ENCODE results near the gene MGLL. TPM values are rescaled to one million over a fixed set of nuclear protein-coding genes. Genes with fewer than 3 reads are reported as not detected.

MGLL gene
- total and polyA plus RNA-seq, 8 donors = 10.5 to 118 (median 37.9) TPM

DNA sequence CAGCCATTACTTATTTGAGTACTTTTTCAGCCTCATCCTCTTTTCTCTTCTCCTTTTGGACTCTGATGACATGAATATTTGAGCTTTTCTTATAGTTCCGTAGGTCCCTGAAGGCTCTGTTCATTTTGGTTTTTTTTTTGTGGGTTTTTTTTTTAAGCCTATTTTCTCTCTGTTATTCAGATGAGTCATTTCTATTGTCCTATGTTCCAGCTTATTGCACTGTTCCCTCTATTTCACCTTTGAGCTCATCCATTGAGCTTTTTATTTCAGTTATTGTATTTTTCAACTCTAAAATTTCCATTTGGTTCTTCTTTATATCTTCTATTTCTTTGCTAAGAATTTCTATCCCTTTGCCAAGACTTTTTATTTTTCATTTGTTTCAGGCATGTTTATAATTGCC is 7.2 kb upstream of the MGLL start:
- Histone ChIP-seq H3K36me3 (no peaks in the 10 kb centered on the region), H3K9me3 (peaks cover 8 to 28% (median 12%) of the 10 kb centered on the region in 4 donors), H3K4me1 (peaks cover 0 to 8% (median 0%) of the 10 kb centered on the region in 4 donors), H3K27ac (no peak overlapping the region), H3K4me3 (no peak overlapping the region), H3K27me3 (no peaks in the 10 kb centered on the region)
- DNase-seq = no peak
- TF ChIP-seq POLR2AphosphoS5 (IDR thresholded peaks at IDR 0.05) (no peak), POLR2A (IDR thresholded peaks at IDR 0.05) (no peak), EP300 (IDR thresholded peaks at IDR 0.05) (no peak)
- TF ChIP-seq, protein P1, sequence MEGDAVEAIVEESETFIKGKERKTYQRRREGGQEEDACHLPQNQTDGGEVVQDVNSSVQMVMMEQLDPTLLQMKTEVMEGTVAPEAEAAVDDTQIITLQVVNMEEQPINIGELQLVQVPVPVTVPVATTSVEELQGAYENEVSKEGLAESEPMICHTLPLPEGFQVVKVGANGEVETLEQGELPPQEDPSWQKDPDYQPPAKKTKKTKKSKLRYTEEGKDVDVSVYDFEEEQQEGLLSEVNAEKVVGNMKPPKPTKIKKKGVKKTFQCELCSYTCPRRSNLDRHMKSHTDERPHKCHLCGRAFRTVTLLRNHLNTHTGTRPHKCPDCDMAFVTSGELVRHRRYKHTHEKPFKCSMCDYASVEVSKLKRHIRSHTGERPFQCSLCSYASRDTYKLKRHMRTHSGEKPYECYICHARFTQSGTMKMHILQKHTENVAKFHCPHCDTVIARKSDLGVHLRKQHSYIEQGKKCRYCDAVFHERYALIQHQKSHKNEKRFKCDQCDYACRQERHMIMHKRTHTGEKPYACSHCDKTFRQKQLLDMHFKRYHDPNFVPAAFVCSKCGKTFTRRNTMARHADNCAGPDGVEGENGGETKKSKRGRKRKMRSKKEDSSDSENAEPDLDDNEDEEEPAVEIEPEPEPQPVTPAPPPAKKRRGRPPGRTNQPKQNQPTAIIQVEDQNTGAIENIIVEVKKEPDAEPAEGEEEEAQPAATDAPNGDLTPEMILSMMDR (IDR thresholded peaks at IDR 0.05) = no peak
- intact Hi-C loops (cut with DNase I; ENCODE audit: low total_unique reads) = loop anchor here (10.0 kb wide), 1 partner anchor 135 kb away; no protein-coding TSS in a partner anchor
- 0 to 83% (median 42%) methylated on average over 1 of the region's 1 CpG for WGBS, 5 donors

- Histone ChIP-seq H3K27me3 (peaks cover 0 to 1% (median 0%) of the 10 kb centered on the region in 3 donors), H3K27ac (no peak overlapping the region), H3K9me3 (peaks cover 8 to 28% (median 12%) of the 10 kb centered on the region in 4 donors), H3K4me1 (peaks cover 0 to 11% (median 1%) of the 10 kb centered on the region in 4 donors), H3K4me3 (no peak overlapping the region), H3K36me3 (no peaks in the 10 kb centered on the region)
- WGBS, 5 donors = 83 to 92% (median 90%) methylated on average over 2 of the region's 2 CpGs
- no peak for TF ChIP-seq POLR2A (IDR thresholded peaks at IDR 0.05)
- TF ChIP-seq, protein P1 (IDR thresholded peaks at IDR 0.05) = no peak
- TF ChIP-seq POLR2AphosphoS5 (IDR thresholded peaks at IDR 0.05) = no peak
- no peak for TF ChIP-seq EP300 (IDR thresholded peaks at IDR 0.05)
- DNase-seq = no peak
- intact Hi-C loops (cut with DNase I; ENCODE audit: low total_unique reads) = loop anchor here (10.0 kb wide), 1 partner anchor 133 kb away; no protein-coding TSS in a partner anchor
Observed at GRCh38 chr3:127827808-127828207, 5.5 kb upstream of the MGLL start.

DNA sequence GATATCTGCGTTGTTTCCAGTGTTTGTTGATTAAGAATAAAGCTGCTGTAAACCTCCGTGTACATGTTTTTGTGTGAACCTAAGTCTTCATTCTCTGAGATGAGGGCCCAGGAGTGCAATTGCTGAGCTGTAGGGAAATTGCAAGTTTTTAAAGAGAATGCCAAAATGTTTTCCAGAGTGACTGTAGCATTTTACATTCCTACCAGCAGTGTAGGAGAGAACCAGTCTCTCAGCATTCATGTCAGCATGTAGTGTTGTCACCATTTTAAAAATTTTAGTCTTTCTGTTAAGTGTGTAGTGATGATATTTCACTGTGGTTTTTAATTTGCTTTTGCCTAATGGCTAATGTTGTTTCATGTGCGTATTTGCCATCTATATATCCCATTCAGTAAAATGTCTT is 3.4 kb upstream of the MGLL start:
- no peak overlapping the region for H3K27ac ChIP-seq
- H3K9me3 ChIP-seq = peaks cover 8 to 28% (median 12%) of the 10 kb centered on the region in 4 donors
- TF ChIP-seq POLR2A (IDR thresholded peaks at IDR 0.05) = no peak
- no peak for TF ChIP-seq EP300 (IDR thresholded peaks at IDR 0.05)
- TF ChIP-seq, protein P1 (IDR thresholded peaks at IDR 0.05) = no peak
- no peak for TF ChIP-seq POLR2AphosphoS5 (IDR thresholded peaks at IDR 0.05)
- no peak overlapping the region for H3K4me3 ChIP-seq
- 81 to 88% (median 84%) methylated on average over 3 of the region's 3 CpGs for WGBS, 5 donors
- no peaks in the 10 kb centered on the region for H3K36me3 ChIP-seq
- intact Hi-C loops (cut with DNase I; ENCODE audit: low total_unique reads) = loop anchor here (10.0 kb wide), 1 partner anchor 131 kb away; no protein-coding TSS in a partner anchor
- peaks cover 0 to 8% (median 0%) of the 10 kb centered on the region in 3 donors for H3K27me3 ChIP-seq
- DNase-seq = no peak
- H3K4me1 ChIP-seq = peaks cover 16 to 25% (median 21%) of the 10 kb centered on the region in 4 donors

DNA sequence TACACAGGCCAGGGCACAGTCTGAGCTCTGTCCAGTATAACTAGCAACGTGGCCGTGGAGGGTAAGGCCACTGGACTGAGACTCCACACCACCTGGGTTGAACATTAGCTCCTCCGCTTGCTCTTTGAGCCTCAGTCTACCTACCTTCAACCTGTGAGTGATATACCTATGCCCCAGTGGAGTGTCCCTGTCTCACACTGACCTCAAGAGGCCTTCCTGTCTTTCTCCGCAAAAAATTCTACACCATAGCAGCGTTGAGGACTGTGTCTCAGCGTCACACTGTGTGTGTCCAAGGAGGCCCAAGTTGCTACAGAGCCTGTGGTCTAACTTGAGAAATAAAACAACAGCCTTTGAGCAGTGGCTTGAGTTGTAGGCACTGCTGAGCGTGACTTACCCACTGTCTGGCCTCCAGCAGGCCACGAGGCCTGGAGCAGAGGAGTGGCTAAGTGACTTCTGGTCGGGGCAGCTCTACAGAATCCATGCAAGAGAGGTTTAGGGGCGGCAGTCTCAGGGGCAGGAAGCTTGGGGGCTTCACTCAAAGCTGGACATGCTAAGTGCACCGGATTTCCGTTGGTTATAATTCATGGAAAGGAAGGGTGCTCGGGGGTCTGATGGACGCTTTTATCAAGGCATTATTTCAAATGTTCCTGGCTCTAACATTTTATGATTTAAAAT is 2.0 kb upstream of the MGLL start:
- intact Hi-C loops (cut with DNase I; ENCODE audit: low total_unique reads) = loop anchor here (10.0 kb wide), 1 partner anchor 129 kb away; no protein-coding TSS in a partner anchor
- TF ChIP-seq, protein P1 (IDR thresholded peaks at IDR 0.05) = no peak
- TF ChIP-seq EP300 (IDR thresholded peaks at IDR 0.05) (no peak), POLR2A (IDR thresholded peaks at IDR 0.05) (no peak), POLR2AphosphoS5 (IDR thresholded peaks at IDR 0.05) (no peak)
- WGBS, 5 donors = 90 to 93% (median 93%) methylated on average over 11 to 14 of the region's 14 CpGs

More for the DNA sequence above, 2.0 kb upstream of the MGLL start:
- DNase-seq = no peak
- peaks cover 5 to 17% (median 8%) of the 10 kb centered on the region in 4 donors for H3K9me3 ChIP-seq
- H3K27me3 ChIP-seq = peaks cover 0 to 8% (median 0%) of the 10 kb centered on the region in 3 donors
- peaks cover 19 to 40% (median 35%) of the 10 kb centered on the region in 4 donors for H3K4me1 ChIP-seq
- no peaks in the 10 kb centered on the region for H3K36me3 ChIP-seq
- no peak overlapping the region for H3K4me3 ChIP-seq
- H3K27ac ChIP-seq = peak overlapping the region in 1 of 5 donors; percentile 90
